Glutamatergic neuron (in vitro differentiated cells): ENCODE measurements around the gene ZBTB21. TPM values are rescaled to one million over a fixed set of nuclear protein-coding genes. Genes with fewer than 3 reads are reported as not detected.

Experiments
- DNase-seq: peaks from one replicate; pipeline ENCODE4 v3.0.0; 2022
- H3K27ac Mint-ChIP-seq: one replicate; pipeline ENCODE4 v1.8.0; 2020; ENCODE audit warnings: mild to moderate bottlenecking, mixed read lengths, inconsistent platforms; ENCODE audit not compliant: unreplicated experiment
- H3K27me3 Mint-ChIP-seq: one replicate; pipeline ENCODE4 v1.8.0; 2020; ENCODE audit warnings: mild to moderate bottlenecking, moderate library complexity, mixed read lengths, inconsistent platforms; ENCODE audit not compliant: unreplicated experiment
- H3K36me3 Mint-ChIP-seq: one replicate; pipeline ENCODE4 v1.8.0; 2020; ENCODE audit warnings: mild to moderate bottlenecking, mixed read lengths, inconsistent platforms; ENCODE audit not compliant: unreplicated experiment
- H3K4me1 Mint-ChIP-seq: one replicate; pipeline ENCODE4 v1.8.0; 2020; ENCODE audit warnings: mild to moderate bottlenecking, low read depth, mixed read lengths, inconsistent platforms; ENCODE audit not compliant: unreplicated experiment
- H3K4me3 Mint-ChIP-seq: one replicate; pipeline ENCODE4 v1.8.0; 2020; ENCODE audit warnings: mild to moderate bottlenecking, mixed read lengths, inconsistent platforms; ENCODE audit not compliant: unreplicated experiment
- H3K9me3 Mint-ChIP-seq: one replicate; pipeline ENCODE4 v1.8.0; 2020; ENCODE audit warnings: mild to moderate bottlenecking, moderate library complexity, mixed read lengths, inconsistent platforms; ENCODE audit not compliant: unreplicated experiment
- total RNA-seq: library from RNA; stranded (reverse); fragmentation: NEBNext Ultra II Directional; extraction: Animal tissue kit (Norgen Biotek cat#: 25700); gene quantifications from one replicate; pipeline ENCODE4 v1.2.1, GENCODE V29; 2021; ENCODE audit not compliant: unreplicated experiment
- TF ChIP-seq, protein P1 (sequence below): fragments of 200-600 bp; sonication (generic); IDR thresholded peaks from one replicate; pipeline ENCODE4 v1.5.0; 2021; ENCODE audit not compliant: partially characterized antibody, unreplicated experiment

Gene ZBTB21
- total RNA-seq, 1 donor from 2014 or later: 21.2 TPM

GRCh38 chr21:41939391-41939790, 70.8 kb downstream of the ZBTB21 start:
- H3K27ac Mint-ChIP-seq: no peak overlapping the region
- no peaks in the 10 kb centered on the region for H3K4me1 Mint-ChIP-seq
- H3K9me3 Mint-ChIP-seq: no peaks in the 10 kb centered on the region
- H3K36me3 Mint-ChIP-seq: no peaks in the 10 kb centered on the region
- H3K27me3 Mint-ChIP-seq: peaks cover 6% of the 10 kb centered on the region
- TF ChIP-seq, protein P1, sequence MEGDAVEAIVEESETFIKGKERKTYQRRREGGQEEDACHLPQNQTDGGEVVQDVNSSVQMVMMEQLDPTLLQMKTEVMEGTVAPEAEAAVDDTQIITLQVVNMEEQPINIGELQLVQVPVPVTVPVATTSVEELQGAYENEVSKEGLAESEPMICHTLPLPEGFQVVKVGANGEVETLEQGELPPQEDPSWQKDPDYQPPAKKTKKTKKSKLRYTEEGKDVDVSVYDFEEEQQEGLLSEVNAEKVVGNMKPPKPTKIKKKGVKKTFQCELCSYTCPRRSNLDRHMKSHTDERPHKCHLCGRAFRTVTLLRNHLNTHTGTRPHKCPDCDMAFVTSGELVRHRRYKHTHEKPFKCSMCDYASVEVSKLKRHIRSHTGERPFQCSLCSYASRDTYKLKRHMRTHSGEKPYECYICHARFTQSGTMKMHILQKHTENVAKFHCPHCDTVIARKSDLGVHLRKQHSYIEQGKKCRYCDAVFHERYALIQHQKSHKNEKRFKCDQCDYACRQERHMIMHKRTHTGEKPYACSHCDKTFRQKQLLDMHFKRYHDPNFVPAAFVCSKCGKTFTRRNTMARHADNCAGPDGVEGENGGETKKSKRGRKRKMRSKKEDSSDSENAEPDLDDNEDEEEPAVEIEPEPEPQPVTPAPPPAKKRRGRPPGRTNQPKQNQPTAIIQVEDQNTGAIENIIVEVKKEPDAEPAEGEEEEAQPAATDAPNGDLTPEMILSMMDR: no peak
- H3K4me3 Mint-ChIP-seq: no peak overlapping the region
- no peak for DNase-seq

Other genes with a start within 250 kb of the ZBTB21 start
- 2.9 TPM for gene RIPK4, start 243.3 kb downstream of the ZBTB21 start, total RNA-seq
- gene PRDM15, start 131.0 kb downstream of the ZBTB21 start, total RNA-seq: 10.2 TPM
- gene C2CD2, start 56.3 kb downstream of the ZBTB21 start, total RNA-seq: 0.78 TPM
- gene UMODL1, start 61.0 kb upstream of the ZBTB21 start, total RNA-seq: not detected
- 31.9 TPM for gene ABCG1, start 208.8 kb upstream of the ZBTB21 start, total RNA-seq